NCI-H774 (cell line): ENCODE measurements around the gene CBFA2T2.
"Not testable (repeated sequence)": the region's sequence is repeated elsewhere in the genome, so short reads cannot be mapped to it uniquely, and the experiment has no call there.

Experiments
- DNase-seq: peaks from one replicate; lab custom pipeline; 2025; lab: John Stamatoyannopoulos, UW

CBFA2T2 gene

DNA sequence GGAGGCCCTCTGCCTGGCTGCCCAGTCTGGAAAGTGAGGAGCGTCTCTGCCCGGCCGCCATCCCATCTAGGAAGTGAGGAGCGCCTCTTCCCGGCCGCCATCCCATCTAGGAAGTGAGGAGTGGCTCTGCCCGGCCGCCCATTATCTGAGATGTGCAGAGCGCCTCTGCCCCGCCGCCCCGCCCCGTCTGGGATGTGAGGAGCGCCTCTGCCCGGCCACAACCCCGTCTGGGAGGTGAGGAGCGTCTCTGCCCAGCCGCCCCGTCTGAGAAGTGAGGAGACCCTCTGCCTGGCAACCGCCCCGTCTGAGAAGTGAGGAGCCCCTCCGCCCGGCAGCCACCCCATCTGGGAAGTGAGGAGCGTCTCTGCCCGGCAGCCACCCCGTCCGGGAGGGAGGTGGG is 209.1 kb downstream of the CBFA2T2 start:
- DNase-seq, result not testable (repeated sequence)
